ENCODE results near the gene XRCC1. TPM values are rescaled to one million over a fixed set of nuclear protein-coding genes. Genes with fewer than 3 reads are reported as not detected.

The XRCC1 gene
- total and polyA plus RNA-seq, 5 donors from 2014 or later, result 19.8 to 35.4 (median 24.7) TPM

DNA sequence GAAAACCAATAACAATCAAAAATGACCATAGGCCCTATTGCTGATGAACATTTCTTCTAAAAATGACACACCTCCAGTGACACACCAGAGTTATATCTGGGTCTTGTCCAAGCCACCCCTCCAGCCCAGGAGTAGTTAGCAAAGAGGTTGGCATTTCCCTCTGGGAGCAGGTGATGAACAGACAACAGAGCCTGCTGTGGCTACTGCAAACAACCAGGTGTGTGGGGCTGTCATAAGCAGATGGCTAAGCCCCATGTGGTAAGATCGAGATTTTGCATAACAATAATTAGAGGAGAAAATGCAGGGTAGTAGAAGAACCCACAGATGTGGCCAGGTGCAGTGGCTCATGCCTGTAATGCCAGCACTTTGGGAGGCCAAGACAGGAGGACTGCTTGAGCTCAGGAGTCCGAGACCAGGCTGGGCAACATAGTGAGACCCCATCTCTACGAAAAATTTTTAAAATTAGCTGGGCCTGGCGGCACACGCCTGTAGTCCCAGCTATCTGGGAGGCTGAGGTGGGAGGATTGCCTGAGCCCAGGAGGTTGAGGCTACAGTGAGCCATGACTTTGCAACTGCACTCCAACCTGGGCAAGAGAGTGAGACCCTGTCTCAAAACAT, 5.0 kb downstream of the XRCC1 start:
- DNase-seq, result no peak
- peaks cover 13 to 44% (median 28%) of the 10 kb centered on the region in 4 donors for H3K4me1 Mint-ChIP-seq
- H3K9me3 Mint-ChIP-seq, result peaks cover 0 to 2% (median 0%) of the 10 kb centered on the region in 7 donors
- H3K27ac Mint-ChIP-seq, result peak overlapping the region; percentile 81 to 90 (median 87)
- H3K27me3 Mint-ChIP-seq, result peaks cover 2% of the 10 kb centered on the region
- peaks cover 21% of the 10 kb centered on the region for H3K36me3 Mint-ChIP-seq
- no peak for ATAC-seq (ENCODE audit: low read depth in 2 of 2)
- Histone ChIP-seq H3K36me3 (ENCODE audit: control insufficient read depth, insufficient read depth, low read length) (peaks cover 4% of the 10 kb centered on the region), H3K9me3 (ENCODE audit: control insufficient read depth in 2 of 2, low read length in 2 of 2) (no peaks in the 10 kb centered on the region), H3K27ac (ENCODE audit: insufficient read depth, low read length, poor library complexity, severe bottlenecking) (no peak overlapping the region), H3K4me1 (ENCODE audit: control insufficient read depth, insufficient read depth, low read length, poor library complexity, severe bottlenecking) (peaks cover 15% of the 10 kb centered on the region), H3K4me3 (ENCODE audit: low read depth, low read length) (no peak overlapping the region), H3K27me3 (ENCODE audit: control insufficient read depth, insufficient read depth, low read length) (no peaks in the 10 kb centered on the region)
- peak overlapping the region in 1 of 4 donors; percentile 56 for H3K4me3 Mint-ChIP-seq

DNA sequence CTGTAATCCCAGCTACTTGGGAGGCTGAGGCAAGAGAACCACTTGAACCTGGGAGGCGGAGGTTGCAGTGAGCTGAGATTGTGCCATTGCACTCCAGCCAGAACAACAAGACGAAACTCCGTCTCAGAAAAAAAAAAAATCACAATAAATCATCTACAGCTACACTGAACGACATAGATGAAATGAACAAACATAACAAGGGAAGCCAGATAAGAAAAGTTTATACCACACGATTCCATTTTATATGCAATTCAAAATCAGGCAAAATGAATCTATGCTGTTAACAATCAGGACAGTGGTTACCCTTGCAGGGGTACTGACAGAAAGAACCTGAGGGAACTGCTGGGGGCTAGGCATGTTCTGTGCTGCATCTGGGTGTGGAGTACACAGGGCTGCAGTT, 5.7 kb downstream of the XRCC1 start:
- Histone ChIP-seq H3K27me3 (ENCODE audit: control insufficient read depth, insufficient read depth, low read length) (no peaks in the 10 kb centered on the region), H3K9me3 (ENCODE audit: control insufficient read depth in 2 of 2, low read length in 2 of 2) (no peaks in the 10 kb centered on the region), H3K27ac (ENCODE audit: insufficient read depth, low read length, poor library complexity, severe bottlenecking) (no peak overlapping the region), H3K36me3 (ENCODE audit: control insufficient read depth, insufficient read depth, low read length) (peaks cover 4% of the 10 kb centered on the region), H3K4me1 (ENCODE audit: control insufficient read depth, insufficient read depth, low read length, poor library complexity, severe bottlenecking) (peaks cover 12% of the 10 kb centered on the region), H3K4me3 (ENCODE audit: low read depth, low read length) (no peak overlapping the region)
- no peak for DNase-seq
- Mint-ChIP-seq H3K9me3 (peaks cover 0 to 2% (median 0%) of the 10 kb centered on the region in 7 donors), H3K27ac (peak overlapping the region in 2 of 3 donors; percentile 81 to 87), H3K4me1 (peaks cover 13 to 41% (median 27%) of the 10 kb centered on the region in 4 donors), H3K4me3 (peak overlapping the region in 2 of 4 donors; percentile 15 to 56), H3K27me3 (no peaks in the 10 kb centered on the region), H3K36me3 (peaks cover 21% of the 10 kb centered on the region)
- no peak for ATAC-seq (ENCODE audit: low read depth in 2 of 2)

DNA sequence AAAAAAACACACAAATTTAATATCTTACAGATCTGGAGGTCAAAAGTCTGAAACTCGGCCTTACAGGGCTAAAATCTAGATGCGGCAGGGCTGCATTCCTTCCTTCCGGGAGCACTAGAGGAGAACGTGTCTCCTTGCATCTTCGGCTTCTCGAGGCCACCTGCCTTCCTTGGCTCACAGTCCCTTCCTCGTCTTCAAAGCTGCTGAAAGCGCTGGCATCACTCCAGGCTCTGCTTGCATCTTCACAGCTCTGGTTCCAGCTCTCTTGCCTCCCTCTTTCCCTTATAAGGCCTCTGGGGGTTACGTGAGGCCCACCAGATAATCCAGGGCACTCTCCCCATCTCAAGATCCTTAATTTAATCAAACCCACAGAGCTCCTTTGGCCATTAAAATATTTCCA, 10.5 kb downstream of the XRCC1 start:
- H3K27ac Mint-ChIP-seq, result peak overlapping the region; percentile 38 to 97 (median 65)
- H3K27me3 ChIP-seq (ENCODE audit: control insufficient read depth, insufficient read depth, low read length), result no peaks in the 10 kb centered on the region
- no peaks in the 10 kb centered on the region for H3K9me3 ChIP-seq (ENCODE audit: control insufficient read depth in 2 of 2, low read length in 2 of 2)
- H3K9me3 Mint-ChIP-seq, result peaks cover 0 to 2% (median 0%) of the 10 kb centered on the region in 7 donors
- DNase-seq, result no peak
- H3K27ac ChIP-seq (ENCODE audit: insufficient read depth, low read length, poor library complexity, severe bottlenecking), result no peak overlapping the region
- no peak overlapping the region for H3K4me3 ChIP-seq (ENCODE audit: low read depth, low read length)
- H3K36me3 ChIP-seq (ENCODE audit: control insufficient read depth, insufficient read depth, low read length), result peaks cover 4% of the 10 kb centered on the region
- no peak overlapping the region for H3K4me3 Mint-ChIP-seq
- ATAC-seq (ENCODE audit: low read depth in 2 of 2), result no peak
- H3K27me3 Mint-ChIP-seq, result no peaks in the 10 kb centered on the region
- H3K36me3 Mint-ChIP-seq, result peaks cover 16% of the 10 kb centered on the region
- H3K4me1 Mint-ChIP-seq, result peaks cover under 1 to 54% (median 42%) of the 10 kb centered on the region in 4 donors
- H3K4me1 ChIP-seq (ENCODE audit: control insufficient read depth, insufficient read depth, low read length, poor library complexity, severe bottlenecking), result peaks cover 35% of the 10 kb centered on the region

DNA sequence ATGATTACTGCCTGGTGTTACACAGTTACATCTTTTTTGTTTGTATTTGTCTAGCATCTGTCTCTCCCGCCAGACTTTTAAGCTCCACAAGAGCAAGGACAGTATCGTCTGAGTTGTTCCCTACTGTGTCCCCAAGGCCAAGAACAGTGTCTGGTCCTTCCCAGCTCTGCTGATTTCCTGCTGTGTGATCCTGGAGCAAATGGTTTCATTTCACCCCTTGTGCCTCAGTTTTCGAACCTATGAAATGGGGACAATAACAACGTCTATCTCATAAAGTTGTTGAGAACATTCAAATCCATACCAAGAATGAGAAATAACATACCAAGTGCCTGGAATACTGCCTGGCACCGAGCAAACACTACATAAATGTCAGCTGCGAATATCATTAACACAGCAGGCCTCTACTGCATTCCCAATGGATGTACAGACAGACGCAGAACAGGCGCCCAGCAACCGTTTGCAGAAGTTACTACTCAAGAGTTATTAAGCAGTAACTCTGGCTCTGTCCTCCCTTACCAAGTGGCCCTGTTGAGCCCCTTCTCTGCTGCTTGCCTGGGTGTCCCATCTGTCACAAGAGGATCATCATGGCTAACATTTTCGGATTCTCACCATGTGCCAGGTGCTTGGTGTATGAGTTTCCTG, 11.4 kb downstream of the XRCC1 start:
- Mint-ChIP-seq H3K4me3 (peak overlapping the region; percentile 8 to 86 (median 31)), H3K36me3 (peaks cover 21% of the 10 kb centered on the region), H3K27ac (peak overlapping the region; percentile 93 to 99 (median 97)), H3K4me1 (peaks cover 0 to 55% (median 44%) of the 10 kb centered on the region in 4 donors), H3K9me3 (peaks cover 0 to 2% (median 0%) of the 10 kb centered on the region in 7 donors), H3K27me3 (no peaks in the 10 kb centered on the region)
- H3K27ac ChIP-seq (ENCODE audit: insufficient read depth, low read length, poor library complexity, severe bottlenecking), result peak overlapping the region; percentile 92
- ATAC-seq (ENCODE audit: low read depth in 2 of 2), result no peak
- H3K36me3 ChIP-seq (ENCODE audit: control insufficient read depth, insufficient read depth, low read length), result peaks cover 4% of the 10 kb centered on the region
- DNase-seq, result no peak
- no peaks in the 10 kb centered on the region for H3K9me3 ChIP-seq (ENCODE audit: control insufficient read depth in 2 of 2, low read length in 2 of 2)
- no peaks in the 10 kb centered on the region for H3K27me3 ChIP-seq (ENCODE audit: control insufficient read depth, insufficient read depth, low read length)
- H3K4me3 ChIP-seq (ENCODE audit: low read depth, low read length), result no peak overlapping the region
- H3K4me1 ChIP-seq (ENCODE audit: control insufficient read depth, insufficient read depth, low read length, poor library complexity, severe bottlenecking), result peaks cover 35% of the 10 kb centered on the region

DNA sequence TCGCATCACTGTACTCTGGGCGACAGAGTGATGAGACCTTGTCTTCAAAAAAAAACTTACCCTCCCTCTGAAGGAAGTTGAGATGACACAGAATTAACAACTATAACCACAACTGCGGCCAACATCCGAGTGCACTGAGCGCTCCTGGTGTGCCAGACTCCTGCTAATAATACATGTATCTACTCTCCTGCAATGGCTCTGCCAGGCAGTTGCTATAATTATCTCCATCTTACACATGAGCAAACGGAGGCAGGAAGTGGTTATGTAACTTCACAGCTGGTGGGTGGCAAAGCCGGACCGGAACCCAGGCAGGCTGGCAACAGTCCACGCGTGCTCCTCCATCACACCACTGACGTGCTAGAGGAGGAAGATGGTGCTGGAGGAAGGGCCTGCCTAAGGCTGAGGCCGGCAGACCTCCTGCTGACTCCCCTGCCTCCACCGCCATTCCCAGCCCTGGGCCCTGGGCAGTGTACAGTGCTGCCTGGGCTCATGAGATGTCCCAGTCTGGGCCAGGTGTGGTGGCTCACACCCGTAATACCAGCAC, 12.6 kb downstream of the XRCC1 start:
- H3K9me3 ChIP-seq (ENCODE audit: control insufficient read depth in 2 of 2, low read length in 2 of 2), result no peaks in the 10 kb centered on the region
- ATAC-seq (ENCODE audit: low read depth in 2 of 2) (peak; percentile 93 to 94), DNase-seq (peak; percentile 54 to 94 (median 83))
- peaks cover 9% of the 10 kb centered on the region for H3K36me3 ChIP-seq (ENCODE audit: control insufficient read depth, insufficient read depth, low read length)
- Mint-ChIP-seq H3K36me3 (peaks cover 22% of the 10 kb centered on the region), H3K27ac (peak overlapping the region; percentile 93 to 99 (median 97)), H3K4me1 (peaks cover 0 to 57% (median 43%) of the 10 kb centered on the region in 4 donors), H3K9me3 (peaks cover 0 to 2% (median 0%) of the 10 kb centered on the region in 7 donors), H3K4me3 (peak overlapping the region; percentile 22 to 86 (median 66)), H3K27me3 (no peaks in the 10 kb centered on the region)
- H3K4me3 ChIP-seq (ENCODE audit: low read depth, low read length), result peak overlapping the region; percentile 76
- no peaks in the 10 kb centered on the region for H3K27me3 ChIP-seq (ENCODE audit: control insufficient read depth, insufficient read depth, low read length)
- peak overlapping the region; percentile 92 for H3K27ac ChIP-seq (ENCODE audit: insufficient read depth, low read length, poor library complexity, severe bottlenecking)
- H3K4me1 ChIP-seq (ENCODE audit: control insufficient read depth, insufficient read depth, low read length, poor library complexity, severe bottlenecking), result peaks cover 35% of the 10 kb centered on the region

GRCh38 chr19:43562226-43562697, 13.1 kb downstream of the XRCC1 start:
- H3K9me3 Mint-ChIP-seq, result peaks cover 0 to 2% (median 0%) of the 10 kb centered on the region in 7 donors
- no peaks in the 10 kb centered on the region for H3K27me3 Mint-ChIP-seq
- peak overlapping the region; percentile 93 to 99 (median 97) for H3K27ac Mint-ChIP-seq
- ATAC-seq (ENCODE audit: low read depth in 2 of 2) (no peak), DNase-seq (peak in 1 of 3 donors; percentile 3)
- Histone ChIP-seq H3K4me1 (ENCODE audit: control insufficient read depth, insufficient read depth, low read length, poor library complexity, severe bottlenecking) (peaks cover 35% of the 10 kb centered on the region), H3K27ac (ENCODE audit: insufficient read depth, low read length, poor library complexity, severe bottlenecking) (peak overlapping the region; percentile 92), H3K27me3 (ENCODE audit: control insufficient read depth, insufficient read depth, low read length) (no peaks in the 10 kb centered on the region), H3K36me3 (ENCODE audit: control insufficient read depth, insufficient read depth, low read length) (peaks cover 12% of the 10 kb centered on the region), H3K9me3 (ENCODE audit: control insufficient read depth in 2 of 2, low read length in 2 of 2) (no peaks in the 10 kb centered on the region), H3K4me3 (ENCODE audit: low read depth, low read length) (peak overlapping the region; percentile 76)
- peak overlapping the region; percentile 22 to 86 (median 66) for H3K4me3 Mint-ChIP-seq
- peaks cover 0 to 57% (median 43%) of the 10 kb centered on the region in 4 donors for H3K4me1 Mint-ChIP-seq
- peaks cover 24% of the 10 kb centered on the region for H3K36me3 Mint-ChIP-seq

DNA sequence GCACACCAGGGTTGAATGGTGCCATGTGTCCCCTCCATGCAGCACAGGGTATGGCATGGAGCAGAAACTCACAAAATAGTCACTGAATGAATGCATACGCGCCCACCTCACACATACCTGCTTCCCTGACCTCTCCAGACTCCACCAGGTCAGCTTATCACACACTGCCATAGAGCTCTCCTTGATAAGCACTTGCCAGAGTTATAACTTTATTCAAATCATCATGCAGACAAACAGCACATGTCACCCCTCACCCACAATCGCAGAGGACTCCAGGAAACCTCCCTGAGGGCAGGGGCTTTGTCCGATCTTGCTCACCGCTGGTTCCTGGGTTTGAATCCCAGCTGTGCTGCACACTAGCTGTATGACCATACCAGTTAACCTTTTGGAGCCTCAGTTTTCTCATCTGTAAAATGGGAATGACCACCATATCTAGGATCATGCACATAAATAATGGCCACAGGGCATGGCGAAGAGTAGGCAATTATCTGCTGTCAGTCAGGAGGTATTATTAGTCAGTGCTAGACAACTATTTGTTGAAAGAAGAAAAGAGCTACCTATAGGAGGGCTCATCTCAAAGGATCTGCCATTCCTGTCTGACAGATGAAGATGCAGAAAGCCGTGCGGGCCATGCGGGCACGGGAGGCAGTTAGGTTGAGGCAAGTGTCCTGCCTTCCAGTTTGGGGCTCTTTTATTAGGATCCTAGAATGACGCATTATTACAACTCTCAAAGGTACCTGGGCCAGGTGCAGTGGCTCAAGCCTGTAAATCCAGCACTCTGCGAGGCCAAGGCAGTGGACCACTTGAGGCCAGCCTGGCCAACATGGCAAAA, 14.0 kb downstream of the XRCC1 start:
- peak overlapping the region; percentile 48 to 86 (median 70) for H3K4me3 Mint-ChIP-seq
- H3K4me1 Mint-ChIP-seq, result peaks cover 0 to 56% (median 39%) of the 10 kb centered on the region in 4 donors

More for the DNA sequence above, 14.0 kb downstream of the XRCC1 start:
- H3K27me3 ChIP-seq (ENCODE audit: control insufficient read depth, insufficient read depth, low read length), result no peaks in the 10 kb centered on the region
- peak overlapping the region; percentile 76 for H3K4me3 ChIP-seq (ENCODE audit: low read depth, low read length)
- Mint-ChIP-seq H3K27ac (peak overlapping the region; percentile 52 to 99 (median 97)), H3K27me3 (no peaks in the 10 kb centered on the region), H3K36me3 (peaks cover 20% of the 10 kb centered on the region), H3K9me3 (peaks cover 0 to 2% (median 0%) of the 10 kb centered on the region in 7 donors)
- peaks cover 35% of the 10 kb centered on the region for H3K4me1 ChIP-seq (ENCODE audit: control insufficient read depth, insufficient read depth, low read length, poor library complexity, severe bottlenecking)
- peaks cover 13% of the 10 kb centered on the region for H3K36me3 ChIP-seq (ENCODE audit: control insufficient read depth, insufficient read depth, low read length)
- ATAC-seq (ENCODE audit: low read depth in 2 of 2) (no peak), DNase-seq (no peak)
- H3K27ac ChIP-seq (ENCODE audit: insufficient read depth, low read length, poor library complexity, severe bottlenecking), result peak overlapping the region; percentile 92
- no peaks in the 10 kb centered on the region for H3K9me3 ChIP-seq (ENCODE audit: control insufficient read depth in 2 of 2, low read length in 2 of 2)
